H1 (cell line): ENCODE data around the gene ZC3H18. TPM values are rescaled to one million over a fixed set of nuclear protein-coding genes. Genes with fewer than 3 reads are reported as not detected.

Experiments
- ATF3 ChIP-seq: IDR thresholded peaks from 2 replicates; pipeline ENCODE4 v1.6.1; 2011; ENCODE audit warnings: low read depth, mild to moderate bottlenecking, low read length; ENCODE audit not compliant: insufficient read depth
- KDM5A ChIP-seq: fragments of 200-600 bp; IDR thresholded peaks from 2 replicates; pipeline ENCODE4 v1.7.1; 2012; ENCODE audit warnings: mild to moderate bottlenecking, low read length, inconsistent platforms, mixed read lengths
- polyA plus RNA-seq, 7 experiments: library from polyadenylated mRNA; depleted of rRNA in 3 of 7; stranded (reverse) in 5 of 7; unstranded in 2 of 7; fragments of >200 nt in 5 of 7; fragments of 200-250 nt in 2 of 7; gene quantifications; 1 replicate in 5 of 7; 2 replicates in 1 of 7; 4 replicates in 1 of 7; pipeline versions ENCODE4 v1.2.1 to v1.2.3, GENCODE V29; 2011 to 2013; ENCODE audit warnings: missing spikeins in 2 of 7, mixed read lengths in 2 of 7
- total RNA-seq: library from RNA; stranded (reverse); fragmentation: NEBNext Ultra II Directional; extraction: Animal tissue kit (Norgen Biotek cat#: 25700); gene quantifications from 2 replicates; pipeline ENCODE4 v1.2.1, GENCODE V29; 2021

The ZC3H18 gene
- total and polyA plus RNA-seq, 2 of the 8 experiments (the other 6 are each of a cell fraction or from before 2014, with no cell fraction given), result 12.1 to 73.2 TPM

GRCh38 chr16:88576307-88576706 is 6.1 kb downstream of the ZC3H18 start (continued):
- TF ChIP-seq KDM5A, result no peak
- no peak for TF ChIP-seq ATF3
- TF ChIP-seq, all 59 proteins: peak for 0
